Suprapubic skin (tissue), 4 donors: ENCODE measurements around the gene CRK.

ENCODE experiments used
- EP300 ChIP-seq: sonication (generic); formaldehyde crosslinking; IDR thresholded peaks from one replicate; pipeline ENCODE4 v1.6.1; 2017; ENCODE audit warnings: antibody characterized with exemption
- POLR2A ChIP-seq, 2 donors: fragments of 450-650 bp; IDR thresholded peaks; one replicate each; pipeline ENCODE4 v1.6.1; 2017; ENCODE audit warnings: antibody characterized with exemption in 2 of 2, mild to moderate bottlenecking in 2 of 2, moderate library complexity in 2 of 2
- POLR2AphosphoS5 ChIP-seq, 3 donors: sonication (generic); formaldehyde crosslinking; IDR thresholded peaks; one replicate each; pipeline ENCODE4 v1.6.1; 2017; ENCODE audit warnings: antibody characterized with exemption in 3 of 3
- TF ChIP-seq, protein P1 (sequence below), 2 donors: fragments of 200-600 bp in 1 of 2; fragments of 450-650 bp in 1 of 2; sonication (generic) in 1 of 2; IDR thresholded peaks; one replicate each; pipeline ENCODE4 v1.5.1; 2016 to 2019; ENCODE audit warnings: antibody characterized with exemption in 2 of 2, mild to moderate bottlenecking in 1 of 2, moderate library complexity in 1 of 2

DNA sequence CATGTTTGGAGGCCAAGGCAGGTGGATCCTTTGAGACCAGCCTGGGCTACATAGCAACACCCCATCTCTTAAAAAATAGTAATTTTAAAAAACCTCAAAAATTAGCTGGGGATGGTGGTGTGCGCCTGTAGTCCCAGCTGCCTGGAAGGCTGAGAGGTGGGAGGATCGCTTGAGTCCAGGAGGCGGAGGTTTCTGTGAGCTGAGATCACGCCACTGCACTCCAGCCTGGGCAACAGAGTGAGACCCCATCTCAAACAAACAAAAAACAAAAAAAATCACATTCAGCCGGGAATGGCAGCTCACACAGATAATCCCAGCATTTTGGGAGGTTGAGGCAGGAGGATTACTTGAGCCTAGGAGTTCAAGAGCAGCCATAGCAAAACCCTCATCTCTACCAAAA is 39.6 kb downstream of the CRK start:
- TF ChIP-seq POLR2A (IDR thresholded peaks at IDR 0.05) = no peak
- TF ChIP-seq, protein P1, sequence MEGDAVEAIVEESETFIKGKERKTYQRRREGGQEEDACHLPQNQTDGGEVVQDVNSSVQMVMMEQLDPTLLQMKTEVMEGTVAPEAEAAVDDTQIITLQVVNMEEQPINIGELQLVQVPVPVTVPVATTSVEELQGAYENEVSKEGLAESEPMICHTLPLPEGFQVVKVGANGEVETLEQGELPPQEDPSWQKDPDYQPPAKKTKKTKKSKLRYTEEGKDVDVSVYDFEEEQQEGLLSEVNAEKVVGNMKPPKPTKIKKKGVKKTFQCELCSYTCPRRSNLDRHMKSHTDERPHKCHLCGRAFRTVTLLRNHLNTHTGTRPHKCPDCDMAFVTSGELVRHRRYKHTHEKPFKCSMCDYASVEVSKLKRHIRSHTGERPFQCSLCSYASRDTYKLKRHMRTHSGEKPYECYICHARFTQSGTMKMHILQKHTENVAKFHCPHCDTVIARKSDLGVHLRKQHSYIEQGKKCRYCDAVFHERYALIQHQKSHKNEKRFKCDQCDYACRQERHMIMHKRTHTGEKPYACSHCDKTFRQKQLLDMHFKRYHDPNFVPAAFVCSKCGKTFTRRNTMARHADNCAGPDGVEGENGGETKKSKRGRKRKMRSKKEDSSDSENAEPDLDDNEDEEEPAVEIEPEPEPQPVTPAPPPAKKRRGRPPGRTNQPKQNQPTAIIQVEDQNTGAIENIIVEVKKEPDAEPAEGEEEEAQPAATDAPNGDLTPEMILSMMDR (IDR thresholded peaks at IDR 0.05) = no peak
- TF ChIP-seq POLR2AphosphoS5 (IDR thresholded peaks at IDR 0.05) = no peak
- no peak for TF ChIP-seq EP300
